HEK293T (cell line): ENCODE data around the gene TMEM185B.

Source experiments
- ARNT ChIP-seq: fragments of 450-650 bp; IDR thresholded peaks from 2 replicates; pipeline ENCODE4 v1.6.1; 2017; ENCODE audit warnings: mild to moderate bottlenecking
- BHLHE40 ChIP-seq: fragments of 450-650 bp; IDR thresholded peaks from 2 replicates; pipeline ENCODE4 v1.6.1; 2016; ENCODE audit warnings: mild to moderate bottlenecking, moderate library complexity, borderline replicate concordance
- CTBP1 ChIP-seq: fragments of 450-650 bp; IDR thresholded peaks from 2 replicates; pipeline ENCODE4 v1.6.1; 2016; ENCODE audit warnings: borderline replicate concordance
- ELF4 ChIP-seq: fragments of 450-650 bp; IDR thresholded peaks from 2 replicates; pipeline ENCODE4 v1.6.1; 2017; ENCODE audit warnings: antibody characterized with exemption
- FOXA1 ChIP-seq: fragments of 450-650 bp; IDR thresholded peaks from 2 replicates; pipeline ENCODE4 v1.6.1; 2016; ENCODE audit warnings: mild to moderate bottlenecking
- FOXK2 ChIP-seq: fragments of 450-650 bp; IDR thresholded peaks from 2 replicates; pipeline ENCODE4 v1.6.1; 2016; ENCODE audit warnings: mild to moderate bottlenecking
- FOXM1 ChIP-seq: fragments of 450-650 bp; IDR thresholded peaks from 2 replicates; pipeline ENCODE4 v1.6.1; 2017; ENCODE audit warnings: mild to moderate bottlenecking, borderline replicate concordance
- HDGF ChIP-seq: fragments of 450-650 bp; IDR thresholded peaks from 2 replicates; pipeline ENCODE4 v1.6.1; 2017; ENCODE audit warnings: antibody characterized with exemption, borderline replicate concordance
- L3MBTL2 ChIP-seq: fragments of 450-650 bp; conservative IDR thresholded peaks from 2 replicates; pipeline ENCODE4 v1.6.1; 2016; ENCODE audit warnings: mild to moderate bottlenecking
- NFRKB ChIP-seq: fragments of 450-650 bp; IDR thresholded peaks from 2 replicates; pipeline ENCODE4 v1.6.1; 2016; ENCODE audit warnings: mild to moderate bottlenecking, moderate library complexity
- SP1 ChIP-seq: fragments of 450-650 bp; IDR thresholded peaks from 2 replicates; pipeline ENCODE4 v1.6.1; 2017
- TARDBP ChIP-seq: fragments of 450-650 bp; IDR thresholded peaks from 2 replicates; pipeline ENCODE4 v1.6.1; 2016

DNA sequence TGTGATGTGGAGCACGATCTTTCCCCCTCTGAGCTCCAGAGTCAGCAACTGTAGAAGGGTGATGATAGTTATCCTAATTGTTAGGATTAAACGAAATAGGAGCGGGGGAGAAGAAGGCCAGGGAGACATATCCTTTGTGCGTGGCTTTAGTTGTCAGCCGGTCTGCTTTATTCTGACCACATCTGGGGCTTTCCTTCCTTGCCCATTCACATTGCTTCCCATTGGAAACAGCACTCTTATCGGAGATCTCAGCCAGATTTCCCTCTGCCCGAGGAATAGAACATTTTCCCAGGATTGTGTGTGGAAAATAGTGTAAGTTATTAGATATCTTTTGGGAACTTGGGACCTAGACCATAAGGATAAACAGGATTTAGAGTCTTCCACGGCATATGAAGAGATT is 31.0 kb upstream of the TMEM185B start:
- no peak for TF ChIP-seq TARDBP
- no peak for TF ChIP-seq ELF4
- TF ChIP-seq FOXK2: no peak
- TF ChIP-seq ARNT: no peak
- no peak for TF ChIP-seq FOXM1
- no peak for TF ChIP-seq BHLHE40
- TF ChIP-seq HDGF: no peak
- TF ChIP-seq NFRKB: no peak
- TF ChIP-seq L3MBTL2: no peak
- no peak for TF ChIP-seq FOXA1
- no peak for TF ChIP-seq SP1
- TF ChIP-seq CTBP1: no peak
